Testis (tissue), 3 donors: ENCODE results near the gene RASGEF1C. TPM values are rescaled to one million over a fixed set of nuclear protein-coding genes. Genes with fewer than 3 reads are reported as not detected.

ENCODE experiments used
- DNase-seq: peaks from one replicate; pipeline ENCODE4 v3.0.0-alpha.2; 2019
- H3K27ac ChIP-seq, 2 donors: fragments of 200-600 bp; sonication (generic); one replicate each; pipeline ENCODE4 v1.5.1; 2019
- H3K27me3 ChIP-seq: fragments of 200-600 bp; sonication (generic); one replicate; pipeline ENCODE4 v1.5.1; 2019
- H3K36me3 ChIP-seq: fragments of 200-600 bp; sonication (generic); one replicate; pipeline ENCODE4 v1.5.1; 2017; ENCODE audit warnings: low read depth; ENCODE audit errors: missing control alignments
- H3K4me1 ChIP-seq: fragments of 200-600 bp; sonication (generic); one replicate; pipeline ENCODE4 v1.5.1; 2019
- H3K4me3 ChIP-seq, 2 donors: fragments of 200-600 bp; sonication (generic); one replicate each; pipeline ENCODE4 v1.5.1; 2017 to 2019
- H3K9me3 ChIP-seq: fragments of 200-600 bp; sonication (generic); one replicate; pipeline ENCODE4 v1.5.1; 2017
- POLR2A ChIP-seq: fragments of 450-650 bp; IDR thresholded peaks from one replicate; pipeline ENCODE4 v1.6.1; 2017; ENCODE audit warnings: antibody characterized with exemption, mild to moderate bottlenecking, moderate library complexity
- WGBS, 2 donors: methylation state at CpG; one replicate each; pipeline ENCODE4 v1.1.5; 2018; 5-methylcytosine and 5-hydroxymethylcytosine counted together
- intact Hi-C: fragments of 100-400 bp; cut with DNase I; formaldehyde crosslinking; loops from one replicate; pipeline ENCODE4 v1.15.1; 2023; ENCODE audit warnings: low total_unique reads
- polyA plus RNA-seq: library from polyadenylated mRNA; stranded (reverse); fragments of 350-450 nt; fragmentation: Illumina TruSeq; extraction: RNeasy Lipid Tissue Mini Kit (QIAGEN cat#74804); gene quantifications from one replicate; pipeline ENCODE4 v1.2.3, GENCODE V29; 2014; ENCODE audit warnings: low read depth, low replicate concordance; ENCODE audit not compliant: insufficient read depth
- total RNA-seq, 2 donors: library from RNA; depleted of rRNA; stranded (reverse); fragments of >200 nt; gene quantifications; one replicate each; pipeline ENCODE4 v1.2.3, GENCODE V29; 2016
- TF ChIP-seq, protein P1 (sequence below), 3 experiments: fragments of 450-650 bp in 2 of 3; fragments of 200-600 bp in 1 of 3; sonication (generic) in 1 of 3; IDR thresholded peaks; one replicate each; pipeline ENCODE4 v1.5.1; 2016 to 2019; ENCODE audit warnings: antibody characterized with exemption in 3 of 3, mild to moderate bottlenecking in 2 of 3, moderate library complexity in 1 of 3

The RASGEF1C gene
- total and polyA plus RNA-seq, 3 donors from 2014 or later, result 8.0 to 19.0 (median 8.5) TPM

DNA sequence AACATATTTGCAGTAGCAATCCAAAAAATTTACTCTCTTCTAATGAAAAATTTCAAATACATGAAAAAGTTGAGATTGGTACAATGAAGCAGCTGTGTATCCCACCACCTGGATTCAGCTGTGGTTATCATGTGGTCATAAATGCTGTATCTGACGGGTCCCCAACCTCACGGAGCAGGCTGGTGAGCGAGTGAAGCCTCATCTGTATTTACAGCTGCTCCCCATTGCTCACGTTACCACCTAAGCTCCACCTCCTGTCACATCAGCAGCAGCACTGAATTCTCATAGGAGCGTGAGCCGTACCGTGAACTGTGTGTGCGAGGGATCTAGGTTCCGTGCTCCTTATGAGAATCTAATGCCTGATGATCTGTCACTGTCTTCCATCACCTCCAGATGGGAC is 130.7 kb downstream of the RASGEF1C start:
- Histone ChIP-seq H3K36me3 (no peaks in the 10 kb centered on the region), H3K9me3 (no peaks in the 10 kb centered on the region), H3K4me1 (no peaks in the 10 kb centered on the region), H3K4me3 (no peak overlapping the region), H3K27ac (no peak overlapping the region), H3K27me3 (no peaks in the 10 kb centered on the region)
- no peak for TF ChIP-seq POLR2A
- TF ChIP-seq, protein P1, sequence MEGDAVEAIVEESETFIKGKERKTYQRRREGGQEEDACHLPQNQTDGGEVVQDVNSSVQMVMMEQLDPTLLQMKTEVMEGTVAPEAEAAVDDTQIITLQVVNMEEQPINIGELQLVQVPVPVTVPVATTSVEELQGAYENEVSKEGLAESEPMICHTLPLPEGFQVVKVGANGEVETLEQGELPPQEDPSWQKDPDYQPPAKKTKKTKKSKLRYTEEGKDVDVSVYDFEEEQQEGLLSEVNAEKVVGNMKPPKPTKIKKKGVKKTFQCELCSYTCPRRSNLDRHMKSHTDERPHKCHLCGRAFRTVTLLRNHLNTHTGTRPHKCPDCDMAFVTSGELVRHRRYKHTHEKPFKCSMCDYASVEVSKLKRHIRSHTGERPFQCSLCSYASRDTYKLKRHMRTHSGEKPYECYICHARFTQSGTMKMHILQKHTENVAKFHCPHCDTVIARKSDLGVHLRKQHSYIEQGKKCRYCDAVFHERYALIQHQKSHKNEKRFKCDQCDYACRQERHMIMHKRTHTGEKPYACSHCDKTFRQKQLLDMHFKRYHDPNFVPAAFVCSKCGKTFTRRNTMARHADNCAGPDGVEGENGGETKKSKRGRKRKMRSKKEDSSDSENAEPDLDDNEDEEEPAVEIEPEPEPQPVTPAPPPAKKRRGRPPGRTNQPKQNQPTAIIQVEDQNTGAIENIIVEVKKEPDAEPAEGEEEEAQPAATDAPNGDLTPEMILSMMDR (IDR thresholded peaks at IDR 0.05), result no peak
- WGBS, 2 donors, result 77 to 83% methylated on average over 9 of the region's 9 CpGs
- DNase-seq, result no peak
- intact Hi-C loops, result no loop called here

DNA sequence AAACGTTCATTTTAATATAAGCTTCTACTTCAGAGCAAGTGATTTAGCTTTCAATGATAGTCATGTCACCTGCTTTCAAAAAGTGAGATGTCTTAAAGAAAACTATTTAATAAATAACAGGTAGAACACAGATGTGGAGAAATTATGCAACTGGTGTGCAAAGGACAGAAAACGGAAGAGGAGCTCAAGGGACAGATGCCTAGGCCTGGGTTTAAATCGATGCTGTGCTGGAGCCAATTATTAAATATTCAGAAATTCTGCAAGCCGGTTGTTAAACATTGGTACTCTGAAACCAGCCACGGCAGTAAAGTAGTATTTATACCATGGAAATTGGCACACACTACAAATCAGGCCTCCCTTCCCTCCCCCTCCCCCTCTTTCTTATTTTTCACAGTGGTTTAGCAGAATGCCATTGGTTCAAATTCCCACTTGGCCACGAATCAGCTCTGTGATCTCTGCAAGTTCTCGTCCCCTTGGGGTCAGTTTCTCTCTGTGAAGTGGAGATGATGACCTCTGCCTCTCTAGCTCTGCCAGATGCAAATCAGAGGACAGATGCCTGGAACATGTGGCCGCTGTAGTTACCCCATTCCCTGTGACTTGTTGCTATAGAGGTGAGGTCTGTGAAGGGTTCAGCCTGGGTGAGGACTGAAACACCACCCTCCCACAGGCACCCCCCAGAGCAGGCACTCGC is 131.3 kb downstream of the RASGEF1C start:
- no peaks in the 10 kb centered on the region for H3K9me3 ChIP-seq
- H3K27ac ChIP-seq, result no peak overlapping the region
- TF ChIP-seq, protein P1 (IDR thresholded peaks at IDR 0.05), result no peak
- no peak overlapping the region for H3K4me3 ChIP-seq
- no peak for DNase-seq
- H3K36me3 ChIP-seq, result no peaks in the 10 kb centered on the region
- H3K27me3 ChIP-seq, result no peaks in the 10 kb centered on the region
- WGBS, 2 donors, result 80 to 88% methylated on average over 9 of the region's 9 CpGs
- H3K4me1 ChIP-seq, result no peaks in the 10 kb centered on the region
- intact Hi-C loops, result no loop called here

GRCh38 chr5:180075703-180076102 is 133.3 kb downstream of the RASGEF1C start:
- intact Hi-C loops, result no loop called here

DNA sequence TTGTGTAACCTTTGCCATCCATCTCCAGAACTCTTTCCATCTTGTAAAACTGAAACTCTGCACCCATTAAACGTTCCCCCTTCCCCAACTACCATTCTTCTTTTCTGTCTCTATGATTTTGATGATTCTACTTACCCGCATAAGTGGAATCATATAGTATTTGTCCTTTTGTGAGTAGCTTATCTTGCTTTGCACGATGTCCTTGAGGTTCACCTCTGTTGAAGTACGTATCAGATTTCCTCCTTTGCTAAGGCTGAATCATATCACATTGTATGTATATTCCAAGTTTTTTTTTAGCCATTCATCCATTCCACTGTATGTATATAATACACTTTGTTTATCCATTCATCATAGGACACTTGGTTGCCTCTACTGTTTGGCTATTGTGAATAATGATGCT is 134.5 kb downstream of the RASGEF1C start:
- 71 to 76% methylated on average over 4 of the region's 4 CpGs for WGBS, 2 donors

More at GRCh38 chr5:180075703-180076102, 133.3 kb downstream of the RASGEF1C start:
- no peaks in the 10 kb centered on the region for H3K9me3 ChIP-seq
- no peak overlapping the region for H3K4me3 ChIP-seq
- no peak overlapping the region for H3K27ac ChIP-seq
- WGBS, 2 donors, result 86 to 93% methylated on average over 1 of the region's 1 CpG
- no peaks in the 10 kb centered on the region for H3K27me3 ChIP-seq
- DNase-seq, result no peak
- TF ChIP-seq, protein P1 (IDR thresholded peaks at IDR 0.05), result no peak
- TF ChIP-seq POLR2A, result no peak
- H3K36me3 ChIP-seq, result no peaks in the 10 kb centered on the region
- H3K4me1 ChIP-seq, result no peaks in the 10 kb centered on the region

More for the DNA sequence above, 134.5 kb downstream of the RASGEF1C start:
- H3K4me3 ChIP-seq, result no peak overlapping the region
- no peaks in the 10 kb centered on the region for H3K9me3 ChIP-seq
- no peaks in the 10 kb centered on the region for H3K27me3 ChIP-seq
- DNase-seq, result no peak
- TF ChIP-seq, protein P1 (IDR thresholded peaks at IDR 0.05), result no peak
- no peak for TF ChIP-seq POLR2A
- intact Hi-C loops, result no loop called here
- H3K36me3 ChIP-seq, result no peaks in the 10 kb centered on the region
- peaks cover 3% of the 10 kb centered on the region for H3K4me1 ChIP-seq
- H3K27ac ChIP-seq, result no peak overlapping the region
